Natural killer cell (primary cell): Measurements from ENCODE around the gene RUNX3. TPM values are rescaled to one million over a fixed set of nuclear protein-coding genes. Genes with fewer than 3 reads are reported as not detected.
A peak's percentile ranks its signal among the peaks of the same experiment; 100 is the strongest.

Experiments used
- ATAC-seq, 3 donors: fragments of 150-1000 bp in 2 of 3; fragments of 200-7000 bp in 1 of 3; cut with Tn5 transposase; 1 replicate in 1 of 3; 2 replicates in 2 of 3; pipeline ENCODE4 v1.10.0; 2021; ENCODE audit warnings: mild to moderate bottlenecking in 2 of 3, moderate library complexity in 2 of 3
- DNase-seq, 2 donors: peaks; one replicate each; pipeline versions ENCODE4 v3.0.0 to v3.0.0-alpha.2; 2013 to 2021; ENCODE audit warnings: mixed read lengths in 1 of 2
- H3K27ac ChIP-seq: one replicate; pipeline ENCODE4 v1.5.1; 2013; ENCODE audit warnings: mild to moderate bottlenecking, low read length
- H3K27me3 ChIP-seq: one replicate; pipeline ENCODE4 v1.6.1; 2013; ENCODE audit warnings: low read length; ENCODE audit not compliant: control insufficient read depth, insufficient read depth
- H3K36me3 ChIP-seq: one replicate; pipeline ENCODE4 v1.6.1; 2013; ENCODE audit warnings: low read length; ENCODE audit not compliant: control insufficient read depth, insufficient read depth
- H3K4me1 ChIP-seq: one replicate; pipeline ENCODE4 v1.6.1; 2013; ENCODE audit warnings: low read length; ENCODE audit not compliant: control insufficient read depth, insufficient read depth
- H3K4me3 ChIP-seq: one replicate; pipeline ENCODE4 v1.5.1; 2013; ENCODE audit warnings: low read length
- H3K9me3 ChIP-seq: one replicate; pipeline ENCODE4 v1.6.1; 2013; ENCODE audit warnings: low read length; ENCODE audit not compliant: control insufficient read depth, insufficient read depth
- H3K27ac Mint-ChIP-seq, 2 donors: one replicate each; pipeline ENCODE4 v1.8.0; 2022; ENCODE audit warnings: mild to moderate bottlenecking in 2 of 2, mixed read lengths in 2 of 2, moderate library complexity in 1 of 2
- H3K27me3 Mint-ChIP-seq, 2 donors: one replicate each; pipeline ENCODE4 v1.8.0; 2022; ENCODE audit warnings: low read depth in 2 of 2, mixed read lengths in 2 of 2
- H3K36me3 Mint-ChIP-seq: one replicate; pipeline ENCODE4 v1.8.0; 2022; ENCODE audit warnings: mixed read lengths
- H3K4me1 Mint-ChIP-seq, 2 donors: one replicate each; pipeline ENCODE4 v1.8.0; 2022; ENCODE audit warnings: mixed read lengths in 2 of 2
- H3K4me3 Mint-ChIP-seq: one replicate; pipeline ENCODE4 v1.8.0; 2022; ENCODE audit warnings: mild to moderate bottlenecking, moderate library complexity, mixed read lengths
- H3K9me3 Mint-ChIP-seq, 2 donors: one replicate each; pipeline ENCODE4 v1.8.0; 2022; ENCODE audit warnings: mixed read lengths in 2 of 2
- WGBS: methylation state at CpG from one replicate; pipeline ENCODE4 v1.1.7; 2013; ENCODE audit warnings: missing lambda C conversion rate; ENCODE audit not compliant: insufficient coverage; 5-methylcytosine and 5-hydroxymethylcytosine counted together
- intact Hi-C: fragments of 100-400 bp; cut with micrococcal nuclease; formaldehyde crosslinking; loops from one replicate; pipeline ENCODE4 v1.14.2; 2022
- total RNA-seq, 4 donors: library from RNA; stranded (reverse); fragments of 120-200 nt in 1 of 4; gene quantifications; one replicate each; pipeline versions ENCODE4 v1.2.3 to v1.2.4, GENCODE V29; 2013 to 2022
- TF ChIP-seq, protein P1 (sequence below): fragments of 200-600 bp; IDR thresholded peaks from one replicate; pipeline ENCODE4 v1.8.0; 2022; ENCODE audit warnings: antibody characterized with exemption

Gene RUNX3
- total RNA-seq, 3 donors from 2014 or later (not counting 1 experiment from before 2014, with no cell fraction given): 537 to 630 (median 601) TPM

DNA sequence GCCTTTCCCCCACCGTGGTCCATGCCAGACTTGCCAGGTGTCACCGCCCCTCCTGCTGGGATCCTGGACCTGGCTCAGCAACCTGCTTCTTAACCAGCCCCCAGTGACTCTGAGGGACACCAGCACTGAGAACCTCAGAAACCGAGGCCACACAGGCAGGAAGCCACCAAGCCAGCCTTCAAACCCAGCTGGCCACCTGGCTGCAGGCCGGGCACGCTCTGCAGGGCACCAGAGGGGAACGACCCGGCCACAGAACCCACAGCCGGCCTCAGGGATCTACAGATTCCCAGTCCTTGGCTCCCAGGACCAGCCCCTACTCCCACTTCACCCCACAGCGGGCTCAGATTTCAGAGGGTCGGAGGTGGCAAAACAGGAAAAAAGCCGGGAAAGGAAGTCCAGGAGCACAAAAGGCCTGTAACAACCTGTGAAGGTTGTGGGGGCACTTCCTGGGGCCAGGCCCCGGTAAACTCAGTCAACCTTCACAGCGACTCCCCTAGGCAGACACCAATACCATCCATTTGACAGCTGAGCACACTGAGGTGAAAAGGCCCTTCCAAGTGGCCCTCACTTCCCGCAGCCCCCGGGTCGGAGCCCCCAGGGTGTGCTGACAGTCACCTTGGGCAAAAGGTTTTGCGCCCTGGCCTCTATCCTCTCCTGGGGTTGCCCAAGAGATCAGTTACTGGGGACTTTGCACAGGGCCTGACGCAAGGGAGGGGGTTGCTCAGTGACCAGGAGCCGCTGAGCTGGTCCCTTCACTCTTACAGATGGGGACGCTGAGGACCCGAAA lies 14.1 kb downstream of the RUNX3 start:
- WGBS: 31% methylated on average over 21 of the region's 21 CpGs
- peak overlapping the region; percentile 74 for H3K4me3 Mint-ChIP-seq

DNA sequence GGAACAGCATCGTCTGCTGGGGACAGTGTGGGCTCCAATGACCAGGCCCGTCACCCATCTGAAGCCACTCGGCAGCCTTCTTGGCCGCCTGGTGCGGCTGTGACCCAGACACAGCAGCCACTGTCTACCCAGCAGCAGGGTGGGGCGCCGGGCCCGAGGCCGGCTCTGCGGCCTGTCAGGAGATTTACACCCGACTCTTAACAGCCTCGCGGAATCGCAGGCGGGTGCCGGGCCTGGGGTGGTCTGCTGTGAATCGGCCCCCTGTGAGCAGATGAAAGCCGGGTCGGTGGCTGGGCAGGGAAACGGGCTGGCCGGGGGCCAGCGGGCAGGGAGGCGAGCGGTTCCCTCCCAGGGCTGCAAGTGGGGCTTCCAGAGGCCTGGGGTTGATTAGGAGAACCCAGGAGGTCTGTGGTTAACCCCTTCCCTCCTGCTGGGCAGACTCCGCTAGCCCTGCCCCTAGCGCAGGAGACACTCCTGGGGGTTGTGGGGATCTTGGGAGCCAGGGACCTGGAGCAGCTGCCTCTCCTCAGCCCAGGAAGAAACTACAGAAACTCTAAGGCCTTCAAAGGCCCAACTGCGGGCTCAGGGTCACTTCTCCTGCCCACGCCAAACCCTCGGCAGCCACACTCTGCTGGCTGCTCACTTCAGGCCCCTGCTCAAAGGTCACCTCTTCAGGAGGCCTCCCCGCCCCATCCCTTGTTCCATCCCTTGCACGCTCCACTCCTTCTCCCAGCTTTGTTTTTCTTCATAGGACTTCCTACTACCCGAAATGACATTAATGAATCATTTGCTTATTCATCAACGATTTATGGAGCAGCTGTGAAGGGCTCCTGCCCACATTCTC lies 15.6 kb downstream of the RUNX3 start:
- peaks cover 100% of the 10 kb centered on the region for H3K4me1 ChIP-seq
- H3K36me3 Mint-ChIP-seq: peaks cover 8% of the 10 kb centered on the region
- peak in 1 of 2 donors; percentile 61 for DNase-seq

More for the DNA sequence above, 14.1 kb downstream of the RUNX3 start:
- H3K27ac ChIP-seq: peak overlapping the region; percentile 100
- ATAC-seq (peak in 2 of 3 donors; percentile 0 to 3), DNase-seq (peak; percentile 56 to 63)
- no peaks in the 10 kb centered on the region for H3K9me3 ChIP-seq
- Mint-ChIP-seq H3K27me3 (no peaks in the 10 kb centered on the region), H3K36me3 (peaks cover 20% of the 10 kb centered on the region), H3K9me3 (no peaks in the 10 kb centered on the region), H3K27ac (peak overlapping the region; percentile 99), H3K4me1 (peaks cover 96% of the 10 kb centered on the region in 2 donors)
- H3K36me3 ChIP-seq: peaks cover 85% of the 10 kb centered on the region
- no peaks in the 10 kb centered on the region for H3K27me3 ChIP-seq
- H3K4me1 ChIP-seq: peaks cover 97% of the 10 kb centered on the region
- H3K4me3 ChIP-seq: no peak overlapping the region
- intact Hi-C loops: loop anchor here (1.0 to 2.0 kb wide), 2 partner anchors 9 to 107 kb away; no protein-coding TSS in a partner anchor
- TF ChIP-seq, protein P1, sequence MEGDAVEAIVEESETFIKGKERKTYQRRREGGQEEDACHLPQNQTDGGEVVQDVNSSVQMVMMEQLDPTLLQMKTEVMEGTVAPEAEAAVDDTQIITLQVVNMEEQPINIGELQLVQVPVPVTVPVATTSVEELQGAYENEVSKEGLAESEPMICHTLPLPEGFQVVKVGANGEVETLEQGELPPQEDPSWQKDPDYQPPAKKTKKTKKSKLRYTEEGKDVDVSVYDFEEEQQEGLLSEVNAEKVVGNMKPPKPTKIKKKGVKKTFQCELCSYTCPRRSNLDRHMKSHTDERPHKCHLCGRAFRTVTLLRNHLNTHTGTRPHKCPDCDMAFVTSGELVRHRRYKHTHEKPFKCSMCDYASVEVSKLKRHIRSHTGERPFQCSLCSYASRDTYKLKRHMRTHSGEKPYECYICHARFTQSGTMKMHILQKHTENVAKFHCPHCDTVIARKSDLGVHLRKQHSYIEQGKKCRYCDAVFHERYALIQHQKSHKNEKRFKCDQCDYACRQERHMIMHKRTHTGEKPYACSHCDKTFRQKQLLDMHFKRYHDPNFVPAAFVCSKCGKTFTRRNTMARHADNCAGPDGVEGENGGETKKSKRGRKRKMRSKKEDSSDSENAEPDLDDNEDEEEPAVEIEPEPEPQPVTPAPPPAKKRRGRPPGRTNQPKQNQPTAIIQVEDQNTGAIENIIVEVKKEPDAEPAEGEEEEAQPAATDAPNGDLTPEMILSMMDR: no peak

DNA sequence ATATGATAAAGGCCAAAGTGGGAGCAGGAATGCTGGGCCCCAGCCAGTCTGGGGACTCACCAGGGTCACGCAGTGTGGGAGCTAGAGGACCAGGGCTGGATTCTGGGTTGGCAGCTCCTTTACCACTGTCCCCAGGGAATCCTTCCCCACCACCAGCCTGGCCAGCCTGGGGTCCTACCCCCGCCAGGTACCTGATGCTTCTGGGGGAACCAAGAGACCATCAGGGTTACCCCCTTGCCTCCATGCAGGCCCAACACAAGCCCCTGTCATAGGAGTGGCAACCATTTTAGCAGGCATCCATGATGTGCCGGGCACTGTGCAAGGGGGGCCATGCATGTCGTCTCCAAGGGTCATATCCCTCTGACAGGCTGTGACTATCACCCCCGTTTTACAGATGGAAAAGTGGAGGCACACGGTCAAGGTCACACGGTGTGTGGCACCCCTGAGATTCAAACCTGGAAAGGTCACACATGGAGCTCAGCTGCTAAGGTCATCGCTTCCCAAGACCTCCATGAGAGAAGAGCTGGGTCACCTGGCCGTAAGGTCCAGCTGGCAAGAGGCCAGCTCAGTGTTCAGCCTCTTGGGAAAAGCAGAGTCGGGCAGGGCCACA lies 16.4 kb downstream of the RUNX3 start:
- DNase-seq: peak in 1 of 2 donors; percentile 19
- TF ChIP-seq, protein P1: no peak
- Mint-ChIP-seq H3K4me3 (peak overlapping the region; percentile 73), H3K27me3 (no peaks in the 10 kb centered on the region), H3K36me3 (peaks cover 12% of the 10 kb centered on the region), H3K4me1 (peaks cover 94 to 96% of the 10 kb centered on the region in 2 donors), H3K9me3 (no peaks in the 10 kb centered on the region), H3K27ac (peak overlapping the region; percentile 99)
- Histone ChIP-seq H3K27me3 (no peaks in the 10 kb centered on the region), H3K36me3 (peaks cover 82% of the 10 kb centered on the region), H3K4me1 (peaks cover 100% of the 10 kb centered on the region), H3K27ac (peak overlapping the region; percentile 100), H3K9me3 (no peaks in the 10 kb centered on the region), H3K4me3 (no peak overlapping the region)
- 81% methylated on average over 10 of the region's 10 CpGs for WGBS
- intact Hi-C loops: loop anchor here (2.0 to 5.0 kb wide), 2 partner anchors 54 to 109 kb away; no protein-coding TSS in a partner anchor
- ATAC-seq: no peak

More for the DNA sequence above, 15.6 kb downstream of the RUNX3 start:
- TF ChIP-seq, protein P1: no peak
- Mint-ChIP-seq H3K4me1 (peaks cover 94 to 96% of the 10 kb centered on the region in 2 donors), H3K27ac (peak overlapping the region; percentile 99), H3K9me3 (no peaks in the 10 kb centered on the region), H3K4me3 (peak overlapping the region; percentile 89), H3K27me3 (no peaks in the 10 kb centered on the region)
- peak overlapping the region; percentile 100 for H3K27ac ChIP-seq
- 52% methylated on average over 33 of the region's 33 CpGs for WGBS
- H3K27me3 ChIP-seq: no peaks in the 10 kb centered on the region
- peak in 1 of 3 donors; percentile 2 for ATAC-seq
- H3K4me3 ChIP-seq: no peak overlapping the region
- H3K9me3 ChIP-seq: no peaks in the 10 kb centered on the region
- H3K36me3 ChIP-seq: peaks cover 82% of the 10 kb centered on the region
- intact Hi-C loops: loop anchor here (1.0 to 5.0 kb wide), 3 partner anchors 11 to 108 kb away; no protein-coding TSS in a partner anchor
